Measurements from ENCODE around the gene UXT. TPM values are rescaled to one million over a fixed set of nuclear protein-coding genes. Genes with fewer than 3 reads are reported as not detected.

Gene UXT
- total and polyA plus RNA-seq, 2 of the 4 experiments (the other 2 are of a cell fraction): 106 to 164 TPM

DNA sequence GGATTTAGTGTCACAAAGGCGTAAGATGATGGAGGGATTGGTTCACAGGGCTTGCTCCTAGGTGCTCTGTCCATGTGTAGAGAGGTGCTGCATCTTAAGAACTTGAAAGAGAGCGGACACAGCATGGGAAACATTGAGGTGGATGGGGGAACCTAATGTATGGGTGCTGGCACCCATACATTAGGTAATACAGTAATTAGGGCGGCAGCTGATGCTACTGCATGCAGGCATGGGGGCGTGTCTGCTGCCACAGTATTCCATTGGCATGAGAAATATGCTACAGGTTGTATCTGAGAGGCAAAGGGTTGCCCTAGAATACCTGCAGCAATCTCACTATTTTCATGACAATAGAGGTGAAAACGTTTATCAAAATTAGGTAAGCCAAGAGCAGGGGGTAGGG is 45.8 kb upstream of the UXT start:
- in situ Hi-C loops (cut with MboI; ENCODE audit: low sequenced_read_pairs): no loop called here

More for the DNA sequence above, 45.8 kb upstream of the UXT start:
- H3K36me3 ChIP-seq (ENCODE audit: control insufficient read depth, insufficient read depth, low read length): no peaks in the 10 kb centered on the region
- H2AK9ac ChIP-seq (replicated peaks; ENCODE audit: low read depth, low read length, poor library complexity): no peak overlapping the region
- WGBS, 2 experiments (ENCODE audit: extremely low coverage in 2 of 2, insufficient read length in 1 of 2): no CpG with 5 or more reads among the region's 5 CpGs
- intact Hi-C loops (cut with micrococcal nuclease) (no loop called here), dilution Hi-C loops (cut with HindIII; ENCODE audit: low sequenced_read_pairs, unreplicated experiment) (no loop called here)
- H4K8ac ChIP-seq (ENCODE audit: low read depth in 2 of 2, low read length in 2 of 2): no peak overlapping the region
- peaks cover 25% of the 10 kb centered on the region for H3K27me3 ChIP-seq (ENCODE audit: control insufficient read depth, insufficient read depth, low read length)
- H3K4me3 ChIP-seq (ENCODE audit: insufficient read depth, low read depth, low read length): no peak overlapping the region
- TF ChIP-seq, protein P1, sequence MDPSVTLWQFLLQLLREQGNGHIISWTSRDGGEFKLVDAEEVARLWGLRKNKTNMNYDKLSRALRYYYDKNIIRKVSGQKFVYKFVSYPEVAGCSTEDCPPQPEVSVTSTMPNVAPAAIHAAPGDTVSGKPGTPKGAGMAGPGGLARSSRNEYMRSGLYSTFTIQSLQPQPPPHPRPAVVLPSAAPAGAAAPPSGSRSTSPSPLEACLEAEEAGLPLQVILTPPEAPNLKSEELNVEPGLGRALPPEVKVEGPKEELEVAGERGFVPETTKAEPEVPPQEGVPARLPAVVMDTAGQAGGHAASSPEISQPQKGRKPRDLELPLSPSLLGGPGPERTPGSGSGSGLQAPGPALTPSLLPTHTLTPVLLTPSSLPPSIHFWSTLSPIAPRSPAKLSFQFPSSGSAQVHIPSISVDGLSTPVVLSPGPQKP (IDR thresholded peaks at IDR 0.05; ENCODE audit: borderline replicate concordance, low read depth, low read length): no peak
- TF ChIP-seq MAZ (IDR thresholded peaks at IDR 0.05; ENCODE audit: borderline replicate concordance, low read depth, low read length): no peak
- no peak overlapping the region for H4K5ac ChIP-seq (ENCODE audit: low read depth, low read length)
- H3K9me1 ChIP-seq (ENCODE audit: insufficient read depth, low read length): no peaks in the 10 kb centered on the region
- no peak overlapping the region for H3K14ac ChIP-seq (replicated peaks; ENCODE audit: low read depth, low read length)
- H3K18ac ChIP-seq (ENCODE audit: low read depth, low read length): no peak overlapping the region
- H3K4me2 ChIP-seq (ENCODE audit: low read depth, low read length): no peak overlapping the region
- no TSS peak for BruUV-seq (replicated peaks)
- no peak overlapping the region for H3K27ac ChIP-seq (ENCODE audit: insufficient read depth, low read length)
- H2AK5ac ChIP-seq (ENCODE audit: low read depth, low read length): no peak overlapping the region
- H2AFZ ChIP-seq (replicated peaks; ENCODE audit: low read length, poor library complexity): no peak overlapping the region
- no peaks in the 10 kb centered on the region for H3K4me1 ChIP-seq (ENCODE audit: control insufficient read depth, insufficient read depth, low read length)
- no peak overlapping the region for H3K23ac ChIP-seq (ENCODE audit: low read depth, low read length)
- no peak overlapping the region for H2BK15ac ChIP-seq (ENCODE audit: low read depth, low read length)
- H3K4ac ChIP-seq (ENCODE audit: low read depth, low read length): no peak overlapping the region
- no peak for ATAC-seq (ENCODE audit: low read depth)
- H3K9ac ChIP-seq (ENCODE audit: low read depth, low read length): no peak overlapping the region
- no peak overlapping the region for H2BK120ac ChIP-seq (ENCODE audit: low read depth, low read length)
- no peak overlapping the region for H3K56ac ChIP-seq (ENCODE audit: extremely low read depth, insufficient read depth, low read length)
- no peak overlapping the region for H4K91ac ChIP-seq (ENCODE audit: insufficient read depth, low read depth, low read length)
- no peak overlapping the region for H2BK5ac ChIP-seq (ENCODE audit: low read depth, low read length, poor library complexity, severe bottlenecking)
- no peak for DNase-seq
- no peak overlapping the region for H2BK20ac ChIP-seq (ENCODE audit: low read depth, low read length)
- POLR2A ChIA-PET (ENCODE audit: unreplicated experiment): no interaction called here
- no peaks in the 10 kb centered on the region for H3K79me1 ChIP-seq (ENCODE audit: low read depth in 1 of 2, low read length in 2 of 2)
- no peaks in the 10 kb centered on the region for H4K20me1 ChIP-seq (ENCODE audit: insufficient read depth, low read length)
- CTCF ChIA-PET: no interaction called here
- no peaks in the 10 kb centered on the region for H3K9me3 ChIP-seq (ENCODE audit: control insufficient read depth, insufficient read depth, low read length)

Measured in IMR-90 (cell line).